DLD1 (cell line): ENCODE measurements around the gene SETD2.
"Not testable (repeated sequence)": the region's sequence is repeated elsewhere in the genome, so short reads cannot be mapped to it uniquely, and the experiment has no call there.

Experiments used
- in situ Hi-C: cut with HindIII; loops from 2 replicates; pipeline ENCODE4 v1.10.0; 2017; ENCODE audit warnings: low sequenced_read_pairs

Gene SETD2

GRCh38 chr3:47164007-47164881 lies at the start of gene SETD2:
SETD2 (minus strand) TSS chr3:47164113; CDS start chr3:47163924, 189 bp downstream.
- in situ Hi-C loops: no loop called here

- in situ Hi-C loops: no loop called here
Observed at GRCh38 chr3:47210863-47211405, 47.0 kb upstream of the SETD2 start.

GRCh38 chr3:47206022-47206421 lies 42.1 kb upstream of the SETD2 start:
- in situ Hi-C loops: not testable (repeated sequence)

- in situ Hi-C loops: no loop called here
Observed at GRCh38 chr3:47204875-47205274, 41.0 kb upstream of the SETD2 start.

- in situ Hi-C loops: no loop called here
Observed at GRCh38 chr3:47202542-47202941, 38.6 kb upstream of the SETD2 start.

- in situ Hi-C loops: no loop called here
Observed at GRCh38 chr3:47197287-47197686, 33.4 kb upstream of the SETD2 start.

GRCh38 chr3:47194994-47195393 lies 31.1 kb upstream of the SETD2 start:
- in situ Hi-C loops: no loop called here

- in situ Hi-C loops: no loop called here
Observed at GRCh38 chr3:47193871-47194859, 30.3 kb upstream of the SETD2 start.

- in situ Hi-C loops: no loop called here
Observed at GRCh38 chr3:47186285-47186684, 22.4 kb upstream of the SETD2 start.

GRCh38 chr3:47181685-47182084 lies 17.8 kb upstream of the SETD2 start:
- in situ Hi-C loops: not testable (repeated sequence)

GRCh38 chr3:47180011-47180410 lies 16.1 kb upstream of the SETD2 start:
- in situ Hi-C loops: not testable (repeated sequence)

- in situ Hi-C loops: no loop called here
Observed at GRCh38 chr3:47176582-47176981, 12.7 kb upstream of the SETD2 start.

- in situ Hi-C loops: no loop called here
Observed at GRCh38 chr3:47163169-47164006, 525 bp downstream of the SETD2 start.

- in situ Hi-C loops: no loop called here
Observed at GRCh38 chr3:47162697-47163168, 1.2 kb downstream of the SETD2 start.

- in situ Hi-C loops: no loop called here
Observed at GRCh38 chr3:47161983-47162696, 1.8 kb downstream of the SETD2 start.

- in situ Hi-C loops: no loop called here
Observed at GRCh38 chr3:47159820-47160219, 4.1 kb downstream of the SETD2 start.

GRCh38 chr3:47158208-47158607 lies 5.7 kb downstream of the SETD2 start:
- in situ Hi-C loops: no loop called here

- in situ Hi-C loops: no loop called here
Observed at GRCh38 chr3:47156396-47156795, 7.5 kb downstream of the SETD2 start.

- in situ Hi-C loops: no loop called here
Observed at GRCh38 chr3:47152578-47152977, 11.3 kb downstream of the SETD2 start.

- in situ Hi-C loops: no loop called here
Observed at GRCh38 chr3:47151836-47152235, 12.1 kb downstream of the SETD2 start.
